Activated CD4-positive, alpha-beta T cell treated with anti-CD3 and anti-CD28 coated beads, Interleukin-2, amount 50 U/mL, for 4 hours (primary cell): ENCODE data around the gene C17orf107.

Source experiments
- DNase-seq, 2 experiments: peaks; one replicate each; pipeline ENCODE4 v3.0.0-alpha.2; 2020

The C17orf107 gene

GRCh38 chr17:4877089-4877488, 22.2 kb upstream of the C17orf107 start:
- no peak for DNase-seq

DNA sequence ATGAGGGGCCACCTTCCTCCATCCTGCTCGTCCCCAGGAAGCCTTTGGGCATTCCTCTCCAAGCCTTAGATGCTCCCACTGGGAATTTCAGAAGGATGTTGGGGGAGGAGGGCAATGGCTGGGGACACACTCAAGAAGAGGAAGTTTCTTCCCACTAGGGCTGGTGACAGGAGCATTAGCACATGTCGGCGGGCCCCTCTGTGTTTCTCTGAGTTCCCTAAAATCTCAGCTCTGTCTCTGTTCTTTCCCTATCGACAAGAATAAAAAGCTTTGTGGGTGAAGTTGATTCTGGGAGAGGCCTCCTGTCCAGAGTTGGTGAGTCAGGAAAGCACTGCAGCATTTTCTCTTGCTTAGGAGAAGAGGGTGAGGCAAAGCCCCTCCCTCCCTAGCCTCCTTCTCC, 19.7 kb upstream of the C17orf107 start:
- no peak for DNase-seq

DNA sequence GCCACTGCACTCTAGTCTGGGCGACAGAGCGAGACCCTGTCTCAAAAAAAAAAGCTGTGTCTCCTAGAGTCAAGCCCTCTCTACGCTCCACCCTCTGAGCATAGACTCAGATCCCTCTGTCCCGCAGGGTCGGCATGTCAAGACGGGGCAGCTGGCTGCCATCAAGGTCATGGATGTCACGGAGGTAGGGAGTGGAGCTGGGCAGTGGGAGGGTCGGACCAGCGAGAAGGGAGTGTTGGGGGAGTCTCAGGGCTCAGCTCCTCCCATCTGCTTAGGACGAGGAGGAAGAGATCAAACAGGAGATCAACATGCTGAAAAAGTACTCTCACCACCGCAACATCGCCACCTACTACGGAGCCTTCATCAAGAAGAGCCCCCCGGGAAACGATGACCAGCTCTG, 18.5 kb upstream of the C17orf107 start:
- DNase-seq, result no peak

DNA sequence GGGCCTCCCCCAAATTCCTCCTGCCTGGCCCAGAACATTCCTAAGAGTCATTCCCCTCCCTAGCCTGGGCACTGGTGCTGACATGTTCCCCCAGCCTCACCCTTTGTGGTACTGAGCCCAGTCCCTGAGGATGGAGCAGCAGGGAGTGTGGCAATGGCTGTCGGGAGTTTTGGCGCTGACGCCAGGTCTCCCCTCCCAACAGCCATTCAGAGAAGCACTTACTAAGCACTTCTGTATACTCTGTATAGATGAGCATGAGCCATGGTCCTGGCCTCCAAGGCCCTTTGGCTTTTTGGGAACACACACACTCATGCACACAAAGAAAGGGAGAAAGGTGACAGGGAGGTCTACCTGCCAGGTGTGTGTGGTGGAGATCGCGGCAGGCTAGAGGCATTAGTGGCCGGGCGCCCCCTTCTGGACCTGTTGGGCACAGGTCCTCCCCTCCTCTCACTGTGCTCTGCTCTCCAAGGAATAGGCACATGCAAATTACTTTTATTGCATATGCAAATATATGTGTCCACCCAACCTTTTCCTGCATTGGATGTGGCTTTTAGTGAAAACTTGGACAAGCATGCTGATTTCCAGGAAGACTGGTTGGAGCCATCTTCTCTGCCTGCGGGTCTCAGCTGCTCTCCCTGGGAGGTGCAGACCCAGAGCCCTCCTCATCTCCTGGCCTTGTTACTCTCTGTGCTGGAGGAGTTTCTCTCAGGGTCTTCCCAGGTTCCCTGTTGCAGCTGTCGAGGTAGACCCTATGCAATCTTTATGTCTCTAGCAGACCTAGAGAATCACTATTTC, 17.4 kb upstream of the C17orf107 start:
- DNase-seq, result peak; percentile 68

DNA sequence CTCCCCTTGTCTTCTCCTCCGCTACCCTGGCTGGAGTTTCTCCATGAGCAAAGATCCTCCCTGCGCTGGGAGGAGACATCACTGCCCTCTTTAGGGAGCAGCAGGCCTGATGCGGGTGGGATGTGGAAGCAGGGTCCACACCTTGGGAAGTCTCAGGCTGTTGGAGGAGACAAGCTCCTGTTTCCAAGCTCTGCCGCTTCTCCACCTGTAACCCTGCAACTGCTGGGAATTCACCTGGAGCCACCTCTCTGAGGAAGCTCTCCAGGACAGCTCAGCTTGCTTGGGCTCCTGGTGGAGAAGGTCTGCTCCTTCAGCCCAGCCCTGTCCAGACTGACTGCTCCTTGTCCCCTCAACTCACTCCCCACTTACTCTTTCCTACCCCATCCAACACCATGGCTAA, 14.8 kb upstream of the C17orf107 start:
- DNase-seq, result no peak

GRCh38 chr17:4886830-4887229, 12.5 kb upstream of the C17orf107 start:
- no peak for DNase-seq

- no peak for DNase-seq
These were observed 11.8 kb upstream of the C17orf107 start for GRCh38 chr17:4887581-4887980.

- DNase-seq, result no peak
These were observed 7.6 kb upstream of the C17orf107 start for GRCh38 chr17:4891411-4892410.

GRCh38 chr17:4892499-4893221, 6.7 kb upstream of the C17orf107 start:
- no peak for DNase-seq

GRCh38 chr17:4893272-4893671, 6.1 kb upstream of the C17orf107 start:
- no peak for DNase-seq

DNA sequence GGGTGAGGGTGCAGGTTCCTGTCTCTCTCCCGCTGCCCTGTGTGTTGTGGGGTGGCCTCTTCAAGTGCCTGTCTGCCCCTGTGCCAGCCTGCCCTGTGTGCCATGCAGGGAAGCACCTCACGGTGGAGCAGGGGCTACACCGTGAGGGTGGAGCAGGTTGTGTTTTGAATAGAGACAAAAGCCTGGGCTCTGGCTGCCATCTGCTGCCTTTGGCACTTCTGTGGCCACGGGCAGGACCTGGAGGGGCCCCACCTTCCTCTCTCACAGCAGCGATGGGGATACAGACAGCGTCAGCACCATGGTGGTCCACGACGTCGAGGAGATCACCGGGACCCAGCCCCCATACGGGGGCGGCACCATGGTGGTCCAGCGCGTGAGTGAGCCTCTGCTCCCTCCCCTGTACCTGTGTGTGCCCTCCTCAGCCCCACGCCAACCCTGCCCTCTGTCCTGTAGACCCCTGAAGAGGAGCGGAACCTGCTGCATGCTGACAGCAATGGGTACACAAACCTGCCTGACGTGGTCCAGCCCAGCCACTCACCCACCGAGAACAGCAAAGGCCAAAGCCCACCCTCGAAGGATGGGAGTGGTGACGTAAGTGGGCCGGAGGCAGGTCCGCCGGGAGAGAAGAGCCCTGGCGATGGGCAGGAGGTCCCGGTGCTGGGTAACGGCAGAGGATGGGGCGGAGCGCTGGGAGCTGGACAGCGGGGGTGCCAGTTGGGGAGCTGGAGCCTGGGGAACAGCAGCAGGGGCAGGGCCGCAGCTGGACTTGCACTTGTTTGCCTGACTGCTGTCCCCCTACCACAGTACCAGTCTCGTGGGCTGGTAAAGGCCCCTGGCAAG, 5.4 kb upstream of the C17orf107 start:
- no peak for DNase-seq

- no peak for DNase-seq
These were observed 4.2 kb upstream of the C17orf107 start for GRCh38 chr17:4895121-4895520.

DNA sequence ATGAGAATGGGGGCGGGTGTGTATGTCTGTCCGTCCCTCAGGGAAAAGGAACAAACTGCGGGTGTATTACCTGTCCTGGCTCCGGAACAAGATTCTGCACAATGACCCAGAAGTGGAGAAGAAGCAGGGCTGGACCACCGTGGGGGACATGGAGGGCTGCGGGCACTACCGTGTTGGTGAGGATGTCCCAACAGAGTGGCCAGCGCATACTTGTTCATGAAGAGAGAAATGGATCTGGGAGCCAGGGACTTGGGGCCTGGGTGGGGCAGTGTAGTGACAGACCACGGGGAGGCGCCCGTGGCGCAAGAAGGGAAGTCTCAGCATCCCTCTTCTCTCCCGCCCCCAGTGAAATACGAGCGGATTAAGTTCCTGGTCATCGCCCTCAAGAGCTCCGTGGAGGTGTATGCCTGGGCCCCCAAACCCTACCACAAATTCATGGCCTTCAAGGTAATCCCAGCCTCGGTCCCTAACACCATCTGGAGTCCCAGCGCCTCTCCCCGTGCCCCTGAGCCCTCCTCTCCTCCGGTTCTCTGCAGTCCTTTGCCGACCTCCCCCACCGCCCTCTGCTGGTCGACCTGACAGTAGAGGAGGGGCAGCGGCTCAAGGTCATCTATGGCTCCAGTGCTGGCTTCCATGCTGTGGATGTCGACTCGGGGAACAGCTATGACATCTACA, 3.5 kb upstream of the C17orf107 start:
- no peak for DNase-seq

DNA sequence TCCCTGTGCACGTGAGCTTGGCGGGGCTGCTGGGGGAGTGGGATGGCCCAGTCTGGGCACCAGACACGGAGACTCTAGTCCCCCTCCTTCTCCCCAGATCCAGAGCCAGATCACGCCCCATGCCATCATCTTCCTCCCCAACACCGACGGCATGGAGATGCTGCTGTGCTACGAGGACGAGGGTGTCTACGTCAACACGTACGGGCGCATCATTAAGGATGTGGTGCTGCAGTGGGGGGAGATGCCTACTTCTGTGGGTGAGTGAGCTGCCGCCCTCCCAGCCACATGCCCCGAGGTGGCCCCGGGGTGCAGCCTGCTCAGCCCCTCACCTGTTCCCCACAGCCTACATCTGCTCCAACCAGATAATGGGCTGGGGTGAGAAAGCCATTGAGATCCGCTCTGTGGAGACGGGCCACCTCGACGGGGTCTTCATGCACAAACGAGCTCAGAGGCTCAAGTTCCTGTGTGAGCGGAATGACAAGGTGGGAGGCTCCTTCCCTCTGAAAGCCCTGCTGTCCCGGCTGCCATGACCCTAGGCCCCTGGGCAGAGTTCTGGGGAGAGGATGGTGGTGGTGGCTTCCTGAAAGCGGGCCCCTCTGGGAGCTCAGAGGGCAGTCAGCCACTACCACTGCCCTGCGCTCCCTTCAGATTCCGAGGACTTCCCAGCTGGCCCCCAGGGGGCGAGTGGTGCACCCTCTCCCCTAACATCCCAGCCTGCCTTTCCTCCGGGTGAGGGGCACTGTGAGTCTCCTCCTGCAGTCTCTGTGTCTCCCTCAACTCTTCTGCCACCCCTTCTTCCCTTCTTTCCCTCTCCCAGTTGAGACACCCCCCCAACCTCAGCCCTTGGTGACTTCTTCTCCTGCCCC, 2.8 kb upstream of the C17orf107 start:
- DNase-seq, result no peak

DNA sequence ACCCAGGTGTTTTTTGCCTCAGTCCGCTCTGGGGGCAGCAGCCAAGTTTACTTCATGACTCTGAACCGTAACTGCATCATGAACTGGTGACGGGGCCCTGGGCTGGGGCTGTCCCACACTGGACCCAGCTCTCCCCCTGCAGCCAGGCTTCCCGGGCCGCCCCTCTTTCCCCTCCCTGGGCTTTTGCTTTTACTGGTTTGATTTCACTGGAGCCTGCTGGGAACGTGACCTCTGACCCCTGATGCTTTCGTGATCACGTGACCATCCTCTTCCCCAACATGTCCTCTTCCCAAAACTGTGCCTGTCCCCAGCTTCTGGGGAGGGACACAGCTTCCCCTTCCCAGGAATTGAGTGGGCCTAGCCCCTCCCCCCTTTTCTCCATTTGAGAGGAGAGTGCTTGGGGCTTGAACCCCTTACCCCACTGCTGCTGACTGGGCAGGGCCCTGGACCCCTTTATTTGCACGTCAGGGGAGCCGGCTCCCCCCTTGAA, 2.1 kb upstream of the C17orf107 start:
- no peak for DNase-seq

- no peak for DNase-seq
These were observed 1.6 kb upstream of the C17orf107 start for GRCh38 chr17:4897785-4898184.

DNA sequence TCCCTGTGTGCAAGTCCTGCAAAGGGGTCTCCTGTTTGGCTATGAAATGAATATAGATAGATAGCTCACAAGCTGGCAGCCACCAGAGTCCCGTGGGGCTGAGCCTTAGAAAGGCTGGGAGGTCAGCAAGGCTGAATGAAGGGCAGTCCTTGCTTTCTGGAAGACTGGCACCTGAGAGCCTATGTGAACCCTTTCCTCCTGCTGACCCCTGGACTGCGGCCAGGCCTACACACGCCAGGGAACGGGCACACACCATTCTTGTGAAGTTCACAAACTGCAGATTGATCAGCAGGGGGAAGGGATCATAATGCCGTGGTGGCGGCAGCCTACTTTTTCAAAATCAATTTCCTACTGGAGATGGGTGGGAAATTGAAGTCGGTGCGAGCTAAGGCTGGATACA, 985 bp upstream of the C17orf107 start:
- no peak for DNase-seq

DNA sequence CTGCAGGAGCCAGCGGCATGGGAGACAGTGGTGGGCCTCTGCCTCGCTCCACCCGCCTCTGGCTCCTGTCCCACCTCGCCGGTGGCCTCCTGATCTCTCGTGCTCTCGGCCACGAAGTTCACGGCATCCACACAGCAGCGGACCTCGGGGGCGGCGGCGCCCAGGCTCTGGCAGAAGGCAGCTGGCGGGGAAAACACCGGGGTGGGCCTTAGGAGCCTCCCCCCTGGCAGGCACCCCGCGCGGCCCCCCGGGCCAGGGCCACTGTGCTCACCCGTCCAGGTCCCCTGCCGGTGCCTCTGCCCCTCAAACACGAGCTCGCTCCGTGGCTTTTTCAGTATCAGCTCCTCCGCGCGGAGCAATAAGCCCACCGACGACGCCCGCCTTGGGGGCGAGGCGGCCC, 409 bp upstream of the C17orf107 start:
- no peak for DNase-seq

DNA sequence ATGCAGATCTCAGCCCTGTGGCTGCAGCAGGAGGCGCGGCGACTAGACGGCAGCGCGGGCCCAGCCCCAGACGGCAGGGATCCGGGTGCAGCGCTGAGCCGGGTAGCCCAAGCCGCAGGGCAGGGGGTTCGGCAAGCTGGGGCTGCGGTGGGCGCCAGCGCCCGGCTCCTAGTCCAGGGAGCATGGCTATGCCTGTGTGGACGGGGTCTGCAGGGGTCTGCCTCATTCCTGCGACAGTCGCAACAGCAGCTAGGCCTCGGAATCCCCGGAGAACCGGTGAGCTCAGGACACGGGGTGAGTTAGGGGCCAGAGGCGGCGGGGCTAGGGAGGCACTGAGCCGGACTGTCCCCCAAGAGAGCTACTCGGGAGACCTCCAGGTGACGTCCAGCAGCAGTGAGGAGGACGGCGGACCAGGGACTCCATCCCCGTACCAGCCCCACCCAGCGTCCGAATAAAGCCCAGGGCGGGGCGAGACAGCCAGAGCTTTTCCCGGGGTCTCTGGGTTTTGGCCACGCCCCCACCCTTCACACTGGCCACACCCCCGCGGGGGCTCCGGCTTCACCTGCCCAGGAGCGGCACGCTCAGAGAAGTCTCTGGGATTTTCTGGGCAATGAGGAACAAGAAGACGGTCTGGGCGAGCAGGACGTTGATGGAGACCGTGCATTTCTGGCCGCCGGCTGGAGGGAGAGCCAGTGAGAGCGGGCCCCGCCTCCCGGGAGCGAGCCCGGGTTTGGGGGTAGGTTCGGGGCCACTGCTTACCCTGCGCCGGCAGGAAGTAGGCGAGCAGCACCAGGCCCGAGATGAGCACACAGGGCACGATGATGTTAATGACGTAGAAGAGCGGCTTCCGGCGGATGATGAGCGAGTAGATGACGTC, 1.1 kb downstream of the C17orf107 start:
- DNase-seq, result peak; percentile 33
